H9 (cell line): ENCODE results near the gene RPS28. TPM values are rescaled to one million over a fixed set of nuclear protein-coding genes. Genes with fewer than 3 reads are reported as not detected.

Source experiments
- DNase-seq: peaks from one replicate; pipeline ENCODE4 v3.0.0-alpha.2; 2017
- H2AFZ ChIP-seq: one replicate; pipeline ENCODE4 v1.6.1; 2013; ENCODE audit warnings: mild to moderate bottlenecking, low read length, control low read depth, moderate library complexity
- H2AK5ac ChIP-seq: 2 replicates; pipeline ENCODE4 v1.6.1; 2013; ENCODE audit warnings: low read length, control low read depth, mixed read lengths; ENCODE audit not compliant: insufficient read length
- H2BK120ac ChIP-seq: one replicate; pipeline ENCODE4 v1.6.1; 2013; ENCODE audit warnings: low read depth, mild to moderate bottlenecking, low read length, control low read depth, inconsistent platforms; ENCODE audit not compliant: poor library complexity, severe bottlenecking
- H2BK12ac ChIP-seq: 2 replicates; pipeline ENCODE4 v1.6.1; 2013; ENCODE audit warnings: low read length, control low read depth, mixed read lengths, low read depth; ENCODE audit not compliant: insufficient read length
- H2BK15ac ChIP-seq: 2 replicates; pipeline ENCODE4 v1.6.1; 2013; ENCODE audit warnings: low read depth, low read length, control low read depth
- H2BK20ac ChIP-seq: one replicate; pipeline ENCODE4 v1.6.1; 2013; ENCODE audit warnings: low read depth, mild to moderate bottlenecking, low read length, control low read depth, inconsistent platforms; ENCODE audit not compliant: poor library complexity, severe bottlenecking
- H2BK5ac ChIP-seq: 2 replicates; pipeline ENCODE4 v1.6.1; 2013; ENCODE audit warnings: low read length, control low read depth, mixed read lengths; ENCODE audit not compliant: insufficient read length
- H3K14ac ChIP-seq: 2 replicates; pipeline ENCODE4 v1.6.1; 2013; ENCODE audit warnings: low read length, control low read depth; ENCODE audit not compliant: insufficient read depth
- H3K18ac ChIP-seq: 2 replicates; pipeline ENCODE4 v1.6.1; 2013; ENCODE audit warnings: low read depth, mild to moderate bottlenecking, mixed read lengths, low read length, control low read depth; ENCODE audit not compliant: insufficient read length
- H3K23ac ChIP-seq: 2 replicates; pipeline ENCODE4 v1.6.1; 2013; ENCODE audit warnings: low read length, control low read depth, mixed read lengths, low read depth; ENCODE audit not compliant: insufficient read length
- H3K23me2 ChIP-seq: 2 replicates; pipeline ENCODE4 v1.6.1; 2013; ENCODE audit warnings: low read depth, mild to moderate bottlenecking, mixed read lengths, low read length, control low read depth; ENCODE audit not compliant: insufficient read length, poor library complexity, severe bottlenecking
- H3K27ac ChIP-seq: 2 replicates; pipeline ENCODE4 v1.5.1; 2013; ENCODE audit warnings: low read length, control low read depth, mixed read lengths, low read depth; ENCODE audit not compliant: insufficient read length
- H3K27me3 ChIP-seq: 2 replicates; pipeline ENCODE4 v1.6.1; 2013; ENCODE audit warnings: low read length, control low read depth, inconsistent platforms; ENCODE audit not compliant: insufficient read depth
- H3K4ac ChIP-seq: 2 replicates; pipeline ENCODE4 v1.6.1; 2013; ENCODE audit warnings: low read depth, mild to moderate bottlenecking, control low read depth, inconsistent platforms, low read length, moderate library complexity
- H3K4me1 ChIP-seq: 2 replicates; pipeline ENCODE4 v1.6.1; 2013; ENCODE audit warnings: low read length, control low read depth, inconsistent platforms; ENCODE audit not compliant: insufficient read depth
- H3K4me2 ChIP-seq: 2 replicates; pipeline ENCODE4 v1.6.1; 2013; ENCODE audit warnings: low read length, control low read depth, mixed read lengths; ENCODE audit not compliant: insufficient read length, insufficient read depth
- H3K56ac ChIP-seq: 2 replicates; pipeline ENCODE4 v1.6.1; 2013; ENCODE audit warnings: low read depth, mild to moderate bottlenecking, mixed read lengths, low read length, control low read depth; ENCODE audit not compliant: insufficient read length
- H3K79me1 ChIP-seq: 2 replicates; pipeline ENCODE4 v1.6.1; 2013; ENCODE audit warnings: low read depth, mild to moderate bottlenecking, moderate library complexity, low read length, control low read depth, inconsistent platforms; ENCODE audit not compliant: insufficient read depth, poor library complexity, severe bottlenecking
- H3K79me2 ChIP-seq: 2 replicates; pipeline ENCODE4 v1.6.1; 2013; ENCODE audit warnings: low read length, control low read depth, inconsistent platforms; ENCODE audit not compliant: insufficient read depth
- H3K9ac ChIP-seq: 2 replicates; pipeline ENCODE4 v1.6.1; 2013; ENCODE audit warnings: low read length, control low read depth, mixed read lengths; ENCODE audit not compliant: insufficient read length; ENCODE audit errors: extremely low read depth
- H3K9me3 ChIP-seq: one replicate; pipeline ENCODE4 v1.6.1; 2013; ENCODE audit warnings: low read depth, low read length, inconsistent platforms; ENCODE audit not compliant: control insufficient read depth
- H3T11ph ChIP-seq: one replicate; pipeline ENCODE4 v1.6.1; 2013; ENCODE audit warnings: mild to moderate bottlenecking, low read length, control low read depth, inconsistent platforms
- H4K20me1 ChIP-seq: one replicate; pipeline ENCODE4 v1.6.1; 2013; ENCODE audit not compliant: control insufficient read depth, insufficient read length, insufficient read depth
- H4K5ac ChIP-seq: 2 replicates; pipeline ENCODE4 v1.6.1; 2013; ENCODE audit warnings: low read depth, mild to moderate bottlenecking, mixed read lengths, low read length, control low read depth; ENCODE audit not compliant: insufficient read length
- H4K8ac ChIP-seq: replicated peaks from 2 replicates; pipeline ENCODE4 v1.6.1; 2013; ENCODE audit warnings: low read length, control low read depth, mixed read lengths, low read depth; ENCODE audit not compliant: insufficient read length
- H4K91ac ChIP-seq: 2 replicates; pipeline ENCODE4 v1.6.1; 2013; ENCODE audit warnings: low read depth, mild to moderate bottlenecking, moderate library complexity, mixed read lengths, low read length, control low read depth; ENCODE audit not compliant: insufficient read length
- H3K27ac Mint-ChIP-seq, 3 experiments: 2 replicates in 2 of 3; 3 replicates in 1 of 3; pipeline ENCODE4 v1.8.0; 2020 to 2021; ENCODE audit warnings: mixed read lengths in 3 of 3, mild to moderate bottlenecking in 1 of 3, moderate library complexity in 1 of 3
- H3K27me3 Mint-ChIP-seq: 2 replicates; pipeline ENCODE4 v1.8.0; 2021; ENCODE audit warnings: low read depth, mild to moderate bottlenecking, moderate library complexity, mixed read lengths
- H3K36me3 Mint-ChIP-seq, 3 experiments: 2 replicates in 2 of 3; 3 replicates in 1 of 3; pipeline ENCODE4 v1.8.0; 2020 to 2021; ENCODE audit warnings: low read depth in 3 of 3, mixed read lengths in 3 of 3; ENCODE audit not compliant: insufficient read depth in 1 of 3
- H3K4me1 Mint-ChIP-seq, 2 experiments: 2 replicates each; pipeline ENCODE4 v1.8.0; 2020; ENCODE audit warnings: mixed read lengths in 2 of 2
- H3K4me3 Mint-ChIP-seq, 2 experiments: 2 replicates in 1 of 2; 3 replicates in 1 of 2; pipeline ENCODE4 v1.8.0; 2020 to 2021; ENCODE audit warnings: mild to moderate bottlenecking in 2 of 2, mixed read lengths in 2 of 2, moderate library complexity in 1 of 2
- H3K9me3 Mint-ChIP-seq, 2 experiments: 2 replicates in 1 of 2; 3 replicates in 1 of 2; pipeline ENCODE4 v1.8.0; 2020; ENCODE audit warnings: mild to moderate bottlenecking in 2 of 2, mixed read lengths in 2 of 2, moderate library complexity in 1 of 2
- WGBS: extraction: QIAGEN DNeasy Blood & Tissue Kit; methylation state at CpG from one replicate; pipeline ENCODE4 v1.1.7; 2013; ENCODE audit warnings: missing lambda C conversion rate, low lambda C conversion rate, mixed read lengths; ENCODE audit not compliant: insufficient read length; ENCODE audit errors: extremely low coverage; 5-methylcytosine and 5-hydroxymethylcytosine counted together
- total RNA-seq: library from RNA; stranded (reverse); gene quantifications from 2 replicates; pipeline ENCODE4 v1.2.1, GENCODE V29; 2021
- TF ChIP-seq, protein P1 (sequence below): fragments of 200-600 bp; sonication (generic); conservative IDR thresholded peaks from 3 replicates; pipeline ENCODE4 v1.8.0; 2021; ENCODE audit warnings: antibody characterized with exemption, mild to moderate bottlenecking

The RPS28 gene
- total RNA-seq, 1 experiment from 2014 or later: 1,885 TPM

- peak; percentile 43 for DNase-seq
- no peaks in the 10 kb centered on the region for H3K79me1 ChIP-seq
- no peak overlapping the region for H3K4ac ChIP-seq
- no peak overlapping the region for H2AFZ ChIP-seq
- no peak overlapping the region for H2BK15ac ChIP-seq
- H3K9me3 ChIP-seq: no peaks in the 10 kb centered on the region
- H4K8ac ChIP-seq: no peak overlapping the region
- H3K56ac ChIP-seq: no peak overlapping the region
- Mint-ChIP-seq H3K27ac (no peak overlapping the region), H3K4me1 (peaks cover 14 to 17% of the 10 kb centered on the region in 2 experiments), H3K4me3 (no peak overlapping the region; a peak in 1 of 5 replicates), H3K27me3 (peaks cover 46% of the 10 kb centered on the region), H3K36me3 (peaks cover 0 to 2% (median 0%) of the 10 kb centered on the region in 3 experiments; a peak in 2 of 7 replicates), H3K9me3 (no peaks in the 10 kb centered on the region)
- no peak overlapping the region for H2BK12ac ChIP-seq
- H3K27ac ChIP-seq: no peak overlapping the region
- no CpG with 5 or more reads among the region's 6 CpGs for WGBS
- H3K4me2 ChIP-seq: no peak overlapping the region
- H2BK5ac ChIP-seq: no peak overlapping the region
- no peak overlapping the region for H2BK20ac ChIP-seq
- H3K18ac ChIP-seq: no peak overlapping the region
- H3K14ac ChIP-seq: no peak overlapping the region
- H3K27me3 ChIP-seq: peaks cover 9% of the 10 kb centered on the region; the same call in 1 of the 2 replicates
- H3K23ac ChIP-seq: no peak overlapping the region
- H3T11ph ChIP-seq: no peak overlapping the region
- H4K20me1 ChIP-seq: no peaks in the 10 kb centered on the region
- peaks cover 6% of the 10 kb centered on the region for H3K23me2 ChIP-seq
- TF ChIP-seq, protein P1, sequence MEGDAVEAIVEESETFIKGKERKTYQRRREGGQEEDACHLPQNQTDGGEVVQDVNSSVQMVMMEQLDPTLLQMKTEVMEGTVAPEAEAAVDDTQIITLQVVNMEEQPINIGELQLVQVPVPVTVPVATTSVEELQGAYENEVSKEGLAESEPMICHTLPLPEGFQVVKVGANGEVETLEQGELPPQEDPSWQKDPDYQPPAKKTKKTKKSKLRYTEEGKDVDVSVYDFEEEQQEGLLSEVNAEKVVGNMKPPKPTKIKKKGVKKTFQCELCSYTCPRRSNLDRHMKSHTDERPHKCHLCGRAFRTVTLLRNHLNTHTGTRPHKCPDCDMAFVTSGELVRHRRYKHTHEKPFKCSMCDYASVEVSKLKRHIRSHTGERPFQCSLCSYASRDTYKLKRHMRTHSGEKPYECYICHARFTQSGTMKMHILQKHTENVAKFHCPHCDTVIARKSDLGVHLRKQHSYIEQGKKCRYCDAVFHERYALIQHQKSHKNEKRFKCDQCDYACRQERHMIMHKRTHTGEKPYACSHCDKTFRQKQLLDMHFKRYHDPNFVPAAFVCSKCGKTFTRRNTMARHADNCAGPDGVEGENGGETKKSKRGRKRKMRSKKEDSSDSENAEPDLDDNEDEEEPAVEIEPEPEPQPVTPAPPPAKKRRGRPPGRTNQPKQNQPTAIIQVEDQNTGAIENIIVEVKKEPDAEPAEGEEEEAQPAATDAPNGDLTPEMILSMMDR: no peak
- H3K4me1 ChIP-seq: no peaks in the 10 kb centered on the region; the same call in 1 of the 2 replicates
- no peak overlapping the region for H2BK120ac ChIP-seq
- H3K79me2 ChIP-seq: no peaks in the 10 kb centered on the region
- no peak overlapping the region for H4K91ac ChIP-seq
- no peak overlapping the region for H4K5ac ChIP-seq
- no peak overlapping the region for H2AK5ac ChIP-seq
- no peak overlapping the region for H3K9ac ChIP-seq
Observed at GRCh38 chr19:8338835-8339234, 17.5 kb downstream of the RPS28 start.
